Activated T-cell treated with anti-CD3 and anti-CD28 coated beads for 1 hour (primary cell): ENCODE measurements around the gene VARS2.
A peak's percentile ranks its signal among the peaks of the same experiment; 100 is the strongest.

Experiments used
- DNase-seq: peaks from one replicate; pipeline ENCODE4 v3.0.0-alpha.2; 2020; ENCODE audit warnings: low read depth

VARS2 gene

DNA sequence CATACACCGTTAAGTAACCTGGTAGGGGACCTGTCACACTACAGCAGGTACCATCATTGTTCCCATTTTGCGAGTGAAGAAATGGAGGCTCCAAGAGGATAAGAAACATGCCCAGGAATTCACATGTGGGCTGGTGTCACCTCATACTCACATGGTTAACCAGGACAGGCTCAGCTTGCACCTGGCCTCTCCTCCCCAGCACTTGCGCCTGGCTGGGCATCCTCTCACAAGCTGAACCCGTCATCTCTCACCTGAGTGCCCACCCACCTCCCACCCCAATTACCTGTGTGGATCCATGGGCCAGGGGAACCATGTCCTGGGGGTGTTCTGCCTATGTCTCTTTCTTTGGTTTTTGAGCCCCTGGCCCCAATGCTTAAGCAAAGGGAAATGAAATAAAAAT, 16.5 kb downstream of the VARS2 start:
- no peak for DNase-seq

DNA sequence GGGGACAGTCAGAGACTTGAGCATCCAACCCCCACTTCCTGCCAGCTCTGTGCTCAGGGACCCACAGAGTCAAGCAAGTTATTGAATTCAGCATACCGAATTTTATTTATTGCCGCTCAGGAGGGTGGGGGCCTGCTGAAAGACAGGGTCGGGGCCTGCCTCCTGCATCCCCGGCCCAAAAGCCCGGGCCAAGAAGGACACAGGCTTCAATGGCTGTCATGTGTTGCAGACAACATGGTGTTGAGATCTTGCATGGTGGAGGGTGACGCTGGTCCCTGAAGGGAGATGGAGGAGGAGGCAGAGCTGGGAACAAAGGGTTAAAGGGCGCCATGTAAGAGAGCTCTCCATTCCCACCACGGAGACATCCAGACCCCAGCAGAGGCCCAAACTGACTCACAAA, 17.2 kb downstream of the VARS2 start:
- DNase-seq, result no peak

DNA sequence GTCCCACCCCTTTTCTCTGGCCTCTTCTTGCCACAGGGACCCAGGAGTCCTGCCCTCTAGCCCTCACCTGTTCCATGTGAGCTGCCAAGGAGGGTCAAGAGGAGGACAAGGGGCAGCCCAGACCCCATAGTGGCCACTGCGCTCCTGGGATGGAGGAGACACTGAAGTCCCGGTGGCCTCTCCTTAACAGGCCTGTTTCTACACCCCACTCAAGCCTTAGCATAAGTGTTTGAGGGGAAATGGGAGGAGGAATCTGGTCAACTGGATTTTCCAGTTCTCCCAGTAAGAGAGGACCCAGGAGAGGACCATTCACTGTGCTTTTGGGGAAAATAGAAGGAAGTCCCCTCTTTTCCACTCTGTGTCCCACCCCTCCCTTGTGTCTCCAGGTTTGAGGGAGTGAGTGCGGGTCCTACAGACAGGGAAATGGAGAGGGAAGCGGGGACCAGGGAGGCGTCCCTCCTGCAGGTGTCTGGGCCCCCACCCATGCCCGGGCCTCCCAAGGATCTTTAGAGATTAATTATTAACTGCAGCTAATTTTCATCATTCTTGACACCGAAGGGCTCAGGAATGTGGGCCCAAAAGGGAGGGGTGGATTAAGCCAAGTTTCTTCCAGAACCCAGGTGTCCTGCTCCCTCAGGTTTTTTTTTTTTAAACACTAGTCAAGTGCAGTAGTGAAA, 18.1 kb downstream of the VARS2 start, which contains the start of gene SFTA2:
SFTA2 (minus strand) TSS at position 202 of the 677 bp plus-strand sequence; CDS start at position 128, 74 bp downstream.
- DNase-seq, result no peak

DNA sequence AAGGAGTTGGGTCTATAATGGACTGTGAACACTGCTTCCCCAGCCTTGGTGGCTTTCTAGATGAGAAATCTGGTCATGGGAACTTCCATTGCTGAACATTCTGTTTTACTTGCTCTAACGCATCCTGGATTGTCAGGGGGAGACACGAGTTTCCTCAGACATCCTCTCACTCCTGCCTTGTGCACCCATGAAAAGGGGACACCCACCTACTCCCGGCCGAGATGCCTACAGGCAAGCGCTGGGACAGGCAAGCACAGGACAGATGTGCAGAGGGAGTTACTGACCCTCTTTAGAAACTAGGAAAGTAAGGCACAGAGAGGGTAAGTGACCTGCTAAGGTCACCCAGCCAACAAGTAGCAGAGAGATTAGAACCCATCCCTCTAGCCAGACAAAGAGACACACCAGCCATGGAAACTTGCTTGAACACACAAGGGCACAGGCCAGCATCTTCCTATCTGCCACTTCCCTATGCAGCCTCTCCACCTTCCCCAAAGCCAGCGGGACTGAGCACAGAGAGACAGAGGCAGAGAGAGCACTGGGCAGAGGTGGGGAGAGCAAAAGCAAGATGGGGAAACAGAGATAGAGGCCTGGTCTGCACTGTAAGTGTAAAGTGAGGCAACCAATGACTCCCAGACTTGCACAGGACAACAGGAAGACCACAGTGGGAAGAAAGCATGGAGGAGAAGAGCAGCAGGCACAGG, 18.8 kb downstream of the VARS2 start:
- no peak for DNase-seq

DNA sequence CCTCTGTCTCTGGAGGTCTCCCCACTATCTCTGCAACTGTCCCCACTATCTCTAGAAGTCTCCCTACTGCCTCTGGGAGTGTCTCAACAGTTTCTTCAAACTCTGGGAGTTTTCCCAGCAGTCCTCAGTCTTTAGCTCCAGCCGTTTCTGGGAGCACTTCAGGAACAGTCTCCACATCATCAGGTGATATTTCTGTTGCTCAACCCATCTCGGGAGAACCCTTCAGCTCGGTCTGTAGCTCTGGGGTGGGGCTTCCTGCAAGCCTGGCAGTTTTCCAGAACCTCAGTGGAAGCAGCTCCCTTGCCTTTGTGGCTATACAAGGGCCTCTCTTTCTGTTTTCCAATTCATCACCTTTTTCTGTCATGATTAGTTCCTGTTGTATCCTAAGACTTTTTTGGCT, 21.0 kb downstream of the VARS2 start:
- no peak for DNase-seq

DNA sequence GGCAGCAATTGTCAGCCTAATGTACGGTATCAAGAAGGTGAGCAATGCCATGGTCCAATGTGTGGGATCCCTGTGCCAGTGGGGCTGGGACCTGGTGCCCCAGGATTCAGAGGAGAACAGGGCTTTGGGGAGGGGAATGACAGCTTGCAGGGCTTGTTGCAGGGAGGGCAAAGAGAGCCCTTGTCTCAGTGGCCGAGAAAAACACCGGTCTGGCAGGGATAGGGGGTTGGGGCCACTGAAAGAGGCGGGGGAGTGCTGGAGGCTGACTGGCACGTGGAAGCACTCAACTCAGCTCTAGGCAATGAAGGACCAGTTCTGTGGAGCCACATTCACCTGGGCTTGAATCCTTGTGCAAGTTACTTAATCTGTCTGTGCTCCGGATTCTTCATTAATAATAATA, 23.2 kb downstream of the VARS2 start:
- DNase-seq, result no peak

DNA sequence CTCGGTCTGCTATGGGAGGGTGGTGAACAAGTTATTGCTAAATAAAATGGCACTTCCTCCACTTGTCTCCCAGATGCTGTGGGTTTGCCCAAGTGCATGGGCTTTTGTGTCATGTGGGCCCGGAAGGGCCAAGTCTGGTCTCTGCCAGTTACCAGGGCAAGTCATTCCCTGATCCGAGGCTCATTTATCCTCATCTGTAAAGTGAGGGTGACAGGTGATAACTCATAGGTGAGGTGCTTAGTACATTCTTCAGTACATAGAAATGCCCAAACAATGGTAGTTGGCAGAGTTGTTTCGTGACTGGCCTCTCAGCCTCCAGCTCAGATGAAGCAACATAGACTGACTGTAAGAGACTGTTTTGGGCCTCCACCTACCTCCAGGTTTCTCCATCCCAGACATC, 24.7 kb downstream of the VARS2 start:
- no peak for DNase-seq

DNA sequence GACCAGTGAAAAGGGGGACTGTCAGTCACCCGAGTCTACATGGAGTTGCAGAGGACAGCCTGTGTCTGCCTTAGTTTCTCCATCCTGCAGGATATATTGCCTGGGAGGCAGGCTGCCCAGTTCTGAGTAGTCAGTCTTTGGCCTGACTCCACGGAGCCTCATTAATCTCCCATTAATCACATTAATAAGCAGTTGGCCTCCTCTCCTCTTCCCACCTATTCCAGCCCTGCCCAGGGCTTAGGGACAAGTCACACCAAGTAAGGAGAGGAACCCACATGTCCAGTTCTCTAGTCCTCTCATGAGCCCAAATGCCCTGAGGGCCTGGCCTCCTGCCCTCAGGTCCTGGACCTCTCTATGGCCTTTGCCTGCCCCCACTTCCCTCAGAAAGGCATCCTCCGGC, 25.4 kb downstream of the VARS2 start:
- DNase-seq, result no peak

DNA sequence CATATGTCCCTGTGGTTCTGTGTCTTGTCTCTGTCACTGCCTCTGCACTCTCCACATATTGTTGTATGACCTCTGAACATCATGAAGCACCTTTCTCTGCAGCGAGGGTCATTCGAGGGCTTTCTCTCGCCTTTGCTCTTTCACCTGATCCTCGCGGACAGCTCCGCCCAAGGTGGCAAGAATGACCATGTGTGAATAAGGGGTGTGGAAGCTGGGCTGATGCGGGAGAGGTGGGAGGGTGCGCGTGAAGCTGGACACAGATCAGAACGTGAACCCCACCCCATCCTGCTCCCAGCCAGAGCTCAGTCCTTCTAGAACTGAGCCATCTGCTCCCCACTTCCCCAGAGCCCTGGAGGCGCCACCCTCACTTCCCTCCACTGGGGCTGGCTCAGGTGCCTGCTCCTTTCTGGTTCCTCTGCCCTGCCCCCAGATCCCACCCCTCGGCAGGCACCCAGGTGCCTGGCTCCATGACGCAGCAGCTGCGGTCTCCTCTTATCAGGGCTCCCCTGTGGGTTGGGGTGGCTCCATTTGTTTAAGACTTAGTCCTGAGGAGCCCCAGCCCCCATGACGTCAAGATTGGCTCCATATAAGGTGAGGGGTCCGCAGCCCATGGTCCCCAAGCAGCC, 26.4 kb downstream of the VARS2 start, which contains the start of gene MUCL3:
MUCL3 (plus strand) TSS at position 613 of the 626 bp plus-strand sequence. CDS start 27 bp downstream, outside the sequence.
- no peak for DNase-seq

DNA sequence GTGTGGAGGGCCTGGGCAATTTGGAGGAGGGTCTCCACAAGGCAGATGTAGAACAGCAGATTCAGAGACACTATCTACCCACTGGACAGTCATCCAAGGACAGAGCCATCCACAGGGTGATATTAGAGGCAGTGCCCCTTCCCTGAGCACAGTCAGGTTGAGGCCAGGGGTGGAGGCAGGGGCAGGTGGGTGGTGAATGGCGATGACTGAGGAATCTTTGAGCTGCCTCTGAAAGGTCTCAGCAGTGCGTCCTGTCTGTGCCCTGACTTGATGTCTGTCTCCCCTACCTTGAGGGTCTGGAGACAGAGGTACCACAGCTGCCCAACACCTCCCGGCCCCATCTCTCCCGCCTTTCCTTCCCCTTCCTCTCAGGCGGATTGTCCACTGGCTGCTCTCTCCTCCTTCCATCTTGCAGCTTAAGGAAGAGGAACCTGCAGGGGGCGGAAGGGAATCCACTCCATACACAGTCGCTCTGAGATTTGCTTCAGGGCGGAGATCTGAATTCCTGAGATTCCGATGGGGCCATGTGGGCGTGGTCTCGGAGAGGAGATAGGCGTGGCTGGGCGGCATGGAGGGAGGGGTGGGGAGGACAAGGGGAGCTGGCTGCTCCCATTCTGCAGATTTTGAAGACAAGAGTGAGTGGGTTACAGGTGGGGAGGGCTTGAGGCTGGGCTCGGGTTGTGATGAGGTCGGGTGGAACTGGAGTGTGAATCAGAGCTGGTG, 28.5 kb downstream of the VARS2 start:
- DNase-seq, result no peak

DNA sequence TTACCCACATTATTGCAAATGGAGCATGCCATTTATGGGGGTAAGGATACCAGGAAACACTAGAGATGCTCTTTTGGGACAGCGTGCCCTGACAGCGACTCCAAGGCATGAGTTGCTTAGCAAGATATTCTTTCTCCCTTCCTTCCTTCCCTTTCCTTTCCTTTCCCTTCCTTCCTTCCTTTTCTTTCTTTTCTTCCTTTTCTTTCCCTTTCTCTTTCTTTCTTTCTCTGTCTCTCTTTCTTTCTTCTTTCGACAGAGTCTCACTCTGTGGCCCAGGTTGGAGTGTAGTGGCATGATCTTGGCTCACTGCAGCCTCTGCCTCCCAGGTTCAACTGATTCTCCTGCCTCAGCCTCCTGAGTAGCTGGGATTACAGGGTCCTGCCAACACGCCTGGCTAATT, 30.0 kb downstream of the VARS2 start:
- DNase-seq, result no peak

DNA sequence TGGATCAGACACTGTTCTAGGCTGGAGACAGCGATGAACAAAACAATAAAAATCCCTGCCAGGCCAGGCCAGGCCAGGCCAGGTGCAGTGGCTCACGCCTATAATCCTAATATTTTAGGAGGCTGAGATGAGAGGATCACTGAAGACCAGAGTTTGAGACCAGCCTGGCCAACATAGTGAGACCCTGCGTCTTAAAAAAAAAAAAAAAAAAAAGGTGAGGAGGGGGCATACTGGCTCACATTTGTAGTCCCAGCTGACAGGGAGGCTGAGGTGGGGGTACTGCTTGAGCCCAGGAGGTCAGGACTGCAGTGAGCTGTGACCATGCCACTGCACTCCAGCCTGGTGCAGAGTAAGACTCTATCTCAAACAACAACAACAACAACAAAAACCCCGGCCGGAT, 31.2 kb downstream of the VARS2 start:
- no peak for DNase-seq

DNA sequence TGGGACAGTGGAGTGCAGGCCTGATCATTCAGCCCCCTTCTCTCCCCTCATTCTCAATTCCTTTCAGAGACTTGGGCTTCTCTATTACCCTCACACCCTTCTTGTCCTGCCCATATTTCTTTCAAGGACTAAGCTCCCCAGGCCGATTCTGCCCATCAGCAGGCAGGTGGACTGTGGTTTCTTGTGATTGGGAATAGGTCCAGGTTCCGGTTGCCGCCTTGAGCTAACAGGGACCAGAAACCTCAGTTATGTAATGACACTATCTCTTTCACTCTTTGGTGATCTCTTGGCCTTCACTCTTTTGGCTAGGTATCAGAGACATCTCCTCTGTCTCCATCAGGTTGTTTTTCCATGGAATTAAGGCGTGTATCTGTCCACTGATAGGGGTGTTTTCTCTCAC, 33.2 kb downstream of the VARS2 start:
- DNase-seq, result no peak

DNA sequence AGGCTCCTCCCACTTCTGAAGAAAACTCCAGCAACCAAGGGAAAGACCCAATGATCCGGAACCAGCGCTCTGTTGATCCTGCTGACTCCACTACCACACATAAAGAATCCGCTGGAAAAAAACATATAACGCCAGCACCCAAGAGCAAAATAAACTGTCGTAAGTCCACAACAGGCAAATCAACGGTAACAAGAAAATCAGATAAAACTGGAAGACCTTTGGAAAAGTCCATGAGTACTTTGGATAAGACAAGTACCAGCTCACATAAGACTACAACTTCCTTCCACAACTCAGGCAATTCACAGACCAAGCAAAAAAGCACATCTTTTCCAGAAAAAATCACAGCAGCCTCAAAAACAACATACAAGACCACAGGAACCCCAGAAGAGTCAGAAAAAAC, 34.8 kb downstream of the VARS2 start:
- DNase-seq, result no peak

DNA sequence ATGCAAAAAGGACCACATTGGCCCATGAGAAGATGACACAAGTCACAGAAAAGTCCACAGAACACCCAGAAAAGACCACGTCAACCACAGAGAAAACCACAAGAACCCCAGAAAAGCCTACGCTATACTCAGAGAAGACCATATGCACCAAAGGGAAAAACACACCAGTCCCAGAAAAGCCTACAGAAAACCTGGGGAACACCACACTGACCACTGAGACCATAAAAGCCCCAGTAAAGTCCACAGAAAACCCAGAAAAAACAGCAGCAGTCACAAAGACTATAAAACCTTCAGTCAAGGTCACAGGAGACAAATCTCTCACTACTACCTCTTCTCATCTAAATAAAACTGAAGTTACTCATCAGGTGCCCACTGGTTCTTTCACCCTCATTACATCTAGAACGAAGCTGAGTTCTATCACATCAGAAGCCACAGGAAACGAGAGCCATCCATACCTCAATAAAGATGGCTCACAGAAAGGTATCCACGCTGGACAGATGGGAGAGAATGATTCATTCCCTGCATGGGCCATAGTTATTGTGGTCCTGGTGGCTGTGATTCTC, 38.0 kb downstream of the VARS2 start:
- DNase-seq, result no peak

DNA sequence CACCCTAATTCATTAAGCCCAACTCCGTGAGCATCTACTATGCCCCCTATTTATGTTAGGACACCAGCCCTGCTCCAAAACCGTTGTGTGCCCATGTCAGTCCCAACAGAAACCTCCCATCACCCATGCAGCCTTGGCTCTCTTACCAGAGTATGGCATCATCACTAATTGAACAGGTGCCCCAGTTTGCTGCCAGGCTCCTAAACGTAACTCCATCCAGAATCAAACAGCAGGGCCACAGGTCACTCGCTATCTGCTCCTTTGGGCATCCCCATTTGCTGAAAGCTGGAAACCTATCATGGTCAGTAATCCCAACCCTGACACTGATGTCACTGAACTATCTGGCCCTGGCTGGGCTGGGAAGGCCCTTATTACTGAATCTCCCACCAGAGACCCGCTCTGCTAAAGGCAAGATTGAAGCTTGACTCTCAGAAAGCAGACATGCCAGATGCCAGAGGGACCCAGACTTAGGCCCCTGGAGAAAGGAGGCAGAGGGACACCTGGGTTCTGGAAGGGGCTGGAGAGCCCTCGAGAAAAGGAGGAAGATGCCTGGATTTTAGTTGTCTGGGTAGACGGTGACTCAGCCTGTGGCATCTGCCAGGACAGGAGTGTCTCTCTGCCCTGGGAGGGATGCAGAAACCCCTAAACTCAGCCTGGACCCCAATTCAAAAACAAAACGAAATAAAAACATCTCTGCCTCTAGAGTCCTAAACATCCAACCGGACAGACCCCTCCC, 40.8 kb downstream of the VARS2 start:
- DNase-seq, result no peak

DNA sequence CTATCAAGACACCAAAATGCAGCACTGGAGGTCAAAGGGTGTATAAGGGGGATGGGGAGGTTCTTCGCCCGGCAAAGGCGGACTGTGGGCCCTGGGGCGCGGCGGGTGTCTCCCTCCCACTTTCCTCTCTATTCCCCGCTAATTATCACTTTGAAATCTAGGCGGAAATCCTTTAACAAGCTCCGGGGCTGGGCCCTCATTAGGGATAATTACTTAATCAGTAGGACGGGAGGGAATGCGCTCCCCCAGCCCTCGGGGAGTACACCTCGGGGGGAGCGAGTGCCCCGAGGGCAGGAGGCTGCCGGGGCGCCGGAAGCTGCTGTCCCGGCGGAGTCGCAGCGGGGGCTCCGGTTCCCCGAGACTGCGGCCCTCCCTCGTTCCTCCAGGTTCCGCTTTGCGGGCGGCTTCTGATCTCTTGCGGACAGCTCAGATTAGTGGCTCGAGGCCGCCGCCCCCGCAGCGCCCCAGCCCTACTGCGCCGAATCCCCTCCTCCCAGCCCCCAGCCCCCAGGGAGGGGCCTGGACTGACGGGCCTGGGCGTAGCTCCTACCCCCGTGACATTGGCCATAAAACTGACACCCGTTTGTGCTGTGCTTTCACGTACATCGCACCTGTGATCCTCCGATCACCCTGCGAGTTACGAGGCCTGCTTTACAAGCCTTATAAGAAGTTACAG, 41.5 kb downstream of the VARS2 start:
- peak; percentile 64 for DNase-seq

DNA sequence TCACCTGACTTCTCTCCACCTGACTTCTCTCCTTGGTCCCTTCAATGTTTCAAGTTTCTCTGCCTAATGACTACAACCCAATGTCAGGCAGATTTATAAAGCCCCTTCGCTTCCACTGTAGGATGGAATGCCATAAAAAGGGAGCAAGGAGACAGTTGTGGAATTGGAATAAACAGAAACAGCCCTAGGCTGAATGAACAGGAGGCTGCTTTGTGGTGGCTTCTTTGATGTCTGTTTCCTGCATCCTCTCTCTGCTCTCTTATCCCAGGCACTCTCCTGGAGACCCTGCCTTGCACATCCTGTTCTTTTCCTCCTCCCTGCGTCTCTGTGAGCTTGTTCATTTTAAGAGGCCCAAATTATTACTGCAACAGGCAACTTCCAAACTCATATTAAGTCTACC, 43.7 kb downstream of the VARS2 start:
- DNase-seq, result no peak

DNA sequence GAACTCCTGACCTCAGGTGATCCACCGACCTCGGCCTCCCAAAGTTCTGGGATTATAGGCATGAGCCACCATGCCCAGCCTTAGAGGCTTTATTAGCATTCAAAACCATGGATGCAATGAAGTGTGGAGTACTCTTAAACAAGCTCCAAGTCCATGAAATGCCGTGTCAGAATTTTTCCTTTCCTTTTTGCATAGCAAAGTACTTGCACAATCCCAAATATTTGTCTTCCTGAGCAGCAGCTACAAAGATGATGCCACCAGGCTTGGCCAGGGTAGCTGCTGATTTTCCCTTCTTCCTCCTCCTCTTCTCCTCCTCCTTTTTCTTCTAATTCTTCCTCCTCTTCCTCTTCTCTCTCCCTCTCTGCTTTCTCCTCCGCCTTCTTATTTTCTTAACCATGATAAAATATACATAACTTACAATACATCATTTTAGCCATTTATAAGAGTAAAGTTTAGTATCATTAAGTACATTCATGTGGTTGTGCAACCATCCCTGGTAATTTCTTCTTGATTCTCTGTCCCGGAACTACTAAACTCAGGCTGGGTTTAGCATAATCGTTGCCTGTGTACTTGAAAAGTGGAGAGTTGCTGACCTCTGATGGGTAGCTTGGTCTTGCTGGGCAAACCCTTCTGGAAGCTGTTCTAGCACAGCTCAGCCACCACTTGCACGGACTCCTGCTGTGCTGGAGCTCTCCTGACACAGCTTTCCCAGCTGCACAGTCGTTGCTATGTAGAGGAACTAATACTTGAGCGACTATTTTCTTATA, 47.1 kb downstream of the VARS2 start:
- DNase-seq, result no peak

DNA sequence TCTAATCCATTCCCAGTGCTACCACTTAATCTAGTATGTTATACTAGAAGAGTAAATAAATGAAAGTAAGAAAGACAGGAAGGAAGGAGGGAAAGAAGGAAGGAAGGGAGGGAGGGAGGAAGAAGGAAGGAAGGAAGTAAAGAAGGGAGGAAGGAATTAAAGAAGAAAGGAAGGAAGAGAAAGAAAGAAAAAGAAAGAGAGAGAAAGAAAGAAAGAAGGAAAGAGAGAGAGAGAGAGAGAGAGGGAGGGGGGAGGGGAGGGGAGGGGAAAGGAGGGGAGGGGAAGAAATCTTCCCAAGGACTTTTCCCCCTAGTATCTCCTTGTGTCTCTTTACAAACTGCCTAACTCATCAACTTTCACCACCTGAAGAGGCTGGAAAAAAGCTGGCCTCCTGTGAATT, 48.7 kb downstream of the VARS2 start:
- no peak for DNase-seq
